ENCODE data around the gene CPA1.

The CPA1 gene

DNA sequence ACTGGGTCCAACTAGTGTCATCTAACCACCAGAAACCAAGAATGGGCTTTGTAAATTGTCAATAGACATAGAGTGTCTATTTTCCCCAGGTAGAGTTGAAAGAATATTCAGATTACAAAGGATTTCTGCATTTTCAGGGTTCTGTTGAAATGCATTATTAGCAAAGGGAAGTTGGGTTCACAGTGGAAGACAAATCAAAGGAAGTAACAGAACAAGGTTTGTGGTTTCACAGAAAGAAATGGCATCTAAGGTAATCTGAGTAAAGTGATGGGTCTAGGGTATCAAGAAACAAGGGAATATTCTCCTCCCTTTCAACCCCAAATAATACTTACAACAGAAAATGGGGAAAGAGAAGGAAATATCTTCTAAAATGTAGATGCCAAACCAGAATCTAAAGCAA is 34.7 kb downstream of the CPA1 start:
- H3K27me3 ChIP-seq (ENCODE audit: insufficient read depth, low read length): no peaks in the 10 kb centered on the region
- no peaks in the 10 kb centered on the region for H3K79me2 ChIP-seq (ENCODE audit: insufficient read depth, low read length)
- no peak overlapping the region for H2AFZ ChIP-seq (ENCODE audit: low read length)
- H3K4me2 ChIP-seq (ENCODE audit: low read length): no peak overlapping the region
- TF ChIP-seq, protein P1, sequence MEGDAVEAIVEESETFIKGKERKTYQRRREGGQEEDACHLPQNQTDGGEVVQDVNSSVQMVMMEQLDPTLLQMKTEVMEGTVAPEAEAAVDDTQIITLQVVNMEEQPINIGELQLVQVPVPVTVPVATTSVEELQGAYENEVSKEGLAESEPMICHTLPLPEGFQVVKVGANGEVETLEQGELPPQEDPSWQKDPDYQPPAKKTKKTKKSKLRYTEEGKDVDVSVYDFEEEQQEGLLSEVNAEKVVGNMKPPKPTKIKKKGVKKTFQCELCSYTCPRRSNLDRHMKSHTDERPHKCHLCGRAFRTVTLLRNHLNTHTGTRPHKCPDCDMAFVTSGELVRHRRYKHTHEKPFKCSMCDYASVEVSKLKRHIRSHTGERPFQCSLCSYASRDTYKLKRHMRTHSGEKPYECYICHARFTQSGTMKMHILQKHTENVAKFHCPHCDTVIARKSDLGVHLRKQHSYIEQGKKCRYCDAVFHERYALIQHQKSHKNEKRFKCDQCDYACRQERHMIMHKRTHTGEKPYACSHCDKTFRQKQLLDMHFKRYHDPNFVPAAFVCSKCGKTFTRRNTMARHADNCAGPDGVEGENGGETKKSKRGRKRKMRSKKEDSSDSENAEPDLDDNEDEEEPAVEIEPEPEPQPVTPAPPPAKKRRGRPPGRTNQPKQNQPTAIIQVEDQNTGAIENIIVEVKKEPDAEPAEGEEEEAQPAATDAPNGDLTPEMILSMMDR (IDR thresholded peaks at IDR 0.05; ENCODE audit: low read length): no peak
- no peak for TF ChIP-seq EZH2 (IDR thresholded peaks at IDR 0.05; ENCODE audit: borderline replicate concordance, low read length)
- H3K9ac ChIP-seq (ENCODE audit: low read length): no peak overlapping the region
- no peaks in the 10 kb centered on the region for H4K20me1 ChIP-seq (ENCODE audit: insufficient read depth, low read length)
- H3F3A ChIP-seq (ENCODE audit: insufficient read depth, low read length): no peaks in the 10 kb centered on the region; the same call in 1 of the 2 replicates
- no peaks in the 10 kb centered on the region for H3K9me2 ChIP-seq (ENCODE audit: low read depth, low read length)
- H3K36me3 ChIP-seq (ENCODE audit: insufficient read depth, low read length): peaks cover 6% of the 10 kb centered on the region; the same call in 1 of the 2 replicates
- no peaks in the 10 kb centered on the region for H3K4me1 ChIP-seq (ENCODE audit: insufficient read depth, low read length, severe bottlenecking)
- no peak overlapping the region for H3K4me3 ChIP-seq (ENCODE audit: low read depth, low read length, poor library complexity, severe bottlenecking)
- no peaks in the 10 kb centered on the region for H3K9me3 ChIP-seq (ENCODE audit: low read length)
- no peak overlapping the region for H3K27ac ChIP-seq (ENCODE audit: low read depth, low read length, poor library complexity, severe bottlenecking)

DNA sequence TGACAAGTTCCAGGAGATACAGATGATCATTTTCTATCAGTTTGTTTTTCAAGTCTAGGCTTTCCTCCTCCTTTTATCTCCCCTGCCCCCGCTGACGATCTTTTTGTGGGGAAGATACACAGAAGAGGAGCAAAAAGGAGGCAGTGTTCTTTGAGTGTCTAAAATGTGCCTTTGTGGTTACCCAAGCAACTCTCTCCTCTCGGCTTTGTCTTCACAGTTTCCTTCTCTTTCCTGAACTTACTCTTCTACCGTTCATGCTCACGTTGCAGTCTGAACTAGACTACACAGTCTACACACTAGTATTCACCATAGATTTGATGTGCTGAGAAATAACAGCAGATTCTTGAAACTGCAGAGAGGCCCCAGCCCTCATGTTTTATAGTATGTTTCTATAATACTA is 36.9 kb downstream of the CPA1 start:
- Histone ChIP-seq H3K4me3 (ENCODE audit: low read depth, low read length, poor library complexity, severe bottlenecking) (no peak overlapping the region), H3K27me3 (ENCODE audit: insufficient read depth, low read length) (no peaks in the 10 kb centered on the region), H3K9me2 (ENCODE audit: low read depth, low read length) (no peaks in the 10 kb centered on the region), H3K4me2 (ENCODE audit: low read length) (no peak overlapping the region), H3K27ac (ENCODE audit: low read depth, low read length, poor library complexity, severe bottlenecking) (no peak overlapping the region), H3F3A (ENCODE audit: insufficient read depth, low read length) (no peaks in the 10 kb centered on the region), H3K36me3 (ENCODE audit: insufficient read depth, low read length) (peaks cover 9% of the 10 kb centered on the region; the same call in 1 of the 2 replicates), H3K4me1 (ENCODE audit: insufficient read depth, low read length, severe bottlenecking) (no peaks in the 10 kb centered on the region), H2AFZ (ENCODE audit: low read length) (no peak overlapping the region), H3K79me2 (ENCODE audit: insufficient read depth, low read length) (no peaks in the 10 kb centered on the region), H3K9me3 (ENCODE audit: low read length) (no peaks in the 10 kb centered on the region), H4K20me1 (ENCODE audit: insufficient read depth, low read length) (no peaks in the 10 kb centered on the region), H3K9ac (ENCODE audit: low read length) (no peak overlapping the region)
- TF ChIP-seq, protein P1 (IDR thresholded peaks at IDR 0.05; ENCODE audit: low read length): no peak
- TF ChIP-seq EZH2 (IDR thresholded peaks at IDR 0.05; ENCODE audit: borderline replicate concordance, low read length): no peak

DNA sequence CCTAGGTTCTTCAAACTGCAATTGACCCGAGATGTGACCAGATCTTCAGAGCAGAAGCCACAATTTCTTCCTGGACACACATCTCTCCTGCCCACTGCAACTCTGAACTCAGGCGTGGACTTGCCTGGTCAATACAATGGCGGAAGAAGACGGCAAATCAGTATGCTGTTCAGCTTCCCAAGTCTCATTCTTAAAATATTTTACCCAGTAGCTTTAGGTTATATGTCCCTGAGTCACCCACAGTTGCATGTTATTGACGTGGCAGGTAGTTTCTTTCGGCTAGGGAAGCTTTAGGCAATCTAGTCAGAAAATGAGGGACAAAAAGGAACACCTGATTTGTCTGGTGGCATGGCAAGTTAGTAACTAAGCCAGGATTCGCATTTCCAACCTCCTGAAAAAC is 38.0 kb downstream of the CPA1 start:
- Histone ChIP-seq H2AFZ (ENCODE audit: low read length) (no peak overlapping the region), H3K9me3 (ENCODE audit: low read length) (no peaks in the 10 kb centered on the region), H3K27me3 (ENCODE audit: insufficient read depth, low read length) (no peaks in the 10 kb centered on the region), H3K4me3 (ENCODE audit: low read depth, low read length, poor library complexity, severe bottlenecking) (no peak overlapping the region), H3K79me2 (ENCODE audit: insufficient read depth, low read length) (no peaks in the 10 kb centered on the region), H3K9ac (ENCODE audit: low read length) (no peak overlapping the region), H4K20me1 (ENCODE audit: insufficient read depth, low read length) (no peaks in the 10 kb centered on the region), H3K4me2 (ENCODE audit: low read length) (no peak overlapping the region), H3K36me3 (ENCODE audit: insufficient read depth, low read length) (peaks cover 11% of the 10 kb centered on the region; the same call in 1 of the 2 replicates), H3K4me1 (ENCODE audit: insufficient read depth, low read length, severe bottlenecking) (no peaks in the 10 kb centered on the region), H3K27ac (ENCODE audit: low read depth, low read length, poor library complexity, severe bottlenecking) (no peak overlapping the region), H3F3A (ENCODE audit: insufficient read depth, low read length) (no peaks in the 10 kb centered on the region), H3K9me2 (ENCODE audit: low read depth, low read length) (no peaks in the 10 kb centered on the region)
- TF ChIP-seq, protein P1 (IDR thresholded peaks at IDR 0.05; ENCODE audit: low read length): no peak
- TF ChIP-seq EZH2 (IDR thresholded peaks at IDR 0.05; ENCODE audit: borderline replicate concordance, low read length): no peak
